Transverse colon (tissue), 4 donors: ENCODE results near the gene ARFGEF2. TPM values are rescaled to one million over a fixed set of nuclear protein-coding genes. Genes with fewer than 3 reads are reported as not detected.

Experiments
- DNase-seq: peaks from one replicate; pipeline ENCODE4 v3.0.0-alpha.2; 2019
- H3K27ac ChIP-seq, 4 donors: fragments of 200-600 bp; sonication (generic); 2 replicates each; pipeline ENCODE4 v1.5.1; 2016 to 2018; ENCODE audit warnings: inconsistent platforms in 4 of 4
- H3K27me3 ChIP-seq: fragments of 200-600 bp; sonication (generic); 2 replicates; pipeline ENCODE4 v1.5.1; 2017; ENCODE audit warnings: inconsistent platforms
- H3K36me3 ChIP-seq, 4 donors: fragments of 200-600 bp; sonication (generic); 2 replicates each; pipeline ENCODE4 v1.5.1; 2017 to 2019; ENCODE audit warnings: inconsistent platforms in 4 of 4
- H3K4me1 ChIP-seq, 4 donors: fragments of 200-600 bp; sonication (generic); 2 replicates each; pipeline ENCODE4 v1.5.1; 2017 to 2020; ENCODE audit warnings: inconsistent platforms in 4 of 4
- H3K4me3 ChIP-seq, 4 donors: fragments of 200-600 bp; sonication (generic); 1 replicate in 1 of 4; 2 replicates in 3 of 4; pipeline versions ENCODE4 v1.5.1 to v1.6.1; 2017 to 2019; ENCODE audit warnings: inconsistent platforms in 4 of 4
- H3K9me3 ChIP-seq, 2 donors: fragments of 200-600 bp; sonication (generic); 2 replicates each; pipeline ENCODE4 v1.5.1; 2017 to 2019; ENCODE audit warnings: inconsistent platforms in 2 of 2
- CTCF ChIP-seq, 5 experiments: fragments of 200-600 bp in 3 of 5; fragments of 450-650 bp in 2 of 5; sonication (generic) in 3 of 5; IDR thresholded peaks; 1 replicate in 2 of 5; 2 replicates in 3 of 5; pipeline ENCODE4 v1.5.1; 2016 to 2017; ENCODE audit warnings: antibody characterized with exemption in 5 of 5, inconsistent platforms in 3 of 5, mild to moderate bottlenecking in 2 of 5, moderate library complexity in 1 of 5
- EP300 ChIP-seq: sonication (generic); formaldehyde crosslinking; IDR thresholded peaks from one replicate; pipeline ENCODE4 v1.6.1; 2017; ENCODE audit warnings: antibody characterized with exemption, low read depth
- POLR2A ChIP-seq: fragments of 450-650 bp; IDR thresholded peaks from one replicate; pipeline ENCODE4 v1.6.1; 2016; ENCODE audit warnings: antibody characterized with exemption, mild to moderate bottlenecking, moderate library complexity
- POLR2AphosphoS5 ChIP-seq, 3 donors: sonication (generic); formaldehyde crosslinking; IDR thresholded peaks; one replicate each; pipeline ENCODE4 v1.6.1; 2016; ENCODE audit warnings: antibody characterized with exemption in 3 of 3
- WGBS, 2 donors: methylation state at CpG; one replicate each; pipeline ENCODE4 v1.1.5; 2018; ENCODE audit warnings: low coverage in 1 of 2; 5-methylcytosine and 5-hydroxymethylcytosine counted together
- in situ Hi-C, 4 donors: fragments of 200-750 bp; cut with MboI; loops; one replicate each; pipeline versions ENCODE4 v1.15.0 to v1.15.1; 2017; ENCODE audit warnings: low sequenced_read_pairs in 3 of 4, low pct_ligation_motif_present in 1 of 4, low pct_unique_long_range_greater_than_20kb in 1 of 4
- intact Hi-C: fragments of 100-400 bp; cut with DNase I; formaldehyde crosslinking; loops from one replicate; pipeline ENCODE4 v1.15.1; 2023; ENCODE audit warnings: low total_unique reads
- total RNA-seq, 4 donors: library from RNA; depleted of rRNA; stranded (reverse); fragments of >200 nt; gene quantifications; one replicate each; pipeline ENCODE4 v1.1.0, GENCODE V29; 2016

ARFGEF2 gene
- 10 to 100 TPM; 52.5 to 69.5 (median 68.5) TPM for total RNA-seq

- peak; percentile 95 for DNase-seq
- intact Hi-C loops (no loop called here), in situ Hi-C loops (no loop called here)
- H3K9me3 ChIP-seq = no peaks in the 10 kb centered on the region
- H3K4me1 ChIP-seq = peaks cover 10 to 59% (median 37%) of the 10 kb centered on the region in 4 donors
- WGBS, 2 donors = 0 to 1% methylated on average over 14 to 44 of the region's 70 CpGs
- H3K27ac ChIP-seq = peak within 1 kb of the TSS; percentile 95 to 99 (median 98)
- peak within 1 kb of the TSS; percentile 73 to 97 (median 86) for H3K4me3 ChIP-seq
- no peaks in the 10 kb centered on the region for H3K36me3 ChIP-seq
- no peaks in the 10 kb centered on the region for H3K27me3 ChIP-seq
- TF ChIP-seq POLR2AphosphoS5 (IDR thresholded peaks at IDR 0.05) (peak; percentile 92 to 93 (median 93)), POLR2A (peak; percentile 96), EP300 (no peak), CTCF (IDR thresholded peaks at IDR 0.05) (peak in 2 of 5 experiments; percentile 2 to 47)
These were observed at the start of gene ARFGEF2 for GRCh38 chr20:48921168-48921882. Gene ARFGEF2 (plus strand): TSS chr20:48921711. CDS start chr20:48921890, 179 bp downstream.

- no peaks in the 10 kb centered on the region for H3K36me3 ChIP-seq
- WGBS, 2 donors = 78 to 85% methylated on average over 17 of the region's 17 CpGs
- in situ Hi-C loops (no loop called here), intact Hi-C loops (no loop called here)
- H3K4me3 ChIP-seq = no peak overlapping the region
- no peak overlapping the region for H3K27ac ChIP-seq
- DNase-seq = no peak
- no peaks in the 10 kb centered on the region for H3K9me3 ChIP-seq
- H3K27me3 ChIP-seq = no peaks in the 10 kb centered on the region
- TF ChIP-seq CTCF (IDR thresholded peaks at IDR 0.05) (no peak), POLR2A (no peak), EP300 (no peak), POLR2AphosphoS5 (IDR thresholded peaks at IDR 0.05) (no peak)
- H3K4me1 ChIP-seq = peaks cover 0 to 8% (median 0%) of the 10 kb centered on the region in 4 donors
These were observed 46.1 kb upstream of the ARFGEF2 start for GRCh38 chr20:48875233-48875913.

GRCh38 chr20:48875914-48876240 lies 45.6 kb upstream of the ARFGEF2 start:
- intact Hi-C loops (no loop called here), in situ Hi-C loops (no loop called here)
- H3K27me3 ChIP-seq = no peaks in the 10 kb centered on the region
- H3K36me3 ChIP-seq = no peaks in the 10 kb centered on the region
- no peak overlapping the region for H3K27ac ChIP-seq
- no peak for TF ChIP-seq POLR2AphosphoS5 (IDR thresholded peaks at IDR 0.05)
- TF ChIP-seq CTCF (IDR thresholded peaks at IDR 0.05) = no peak
- no peak for TF ChIP-seq EP300
- no peak for TF ChIP-seq POLR2A
- no peak overlapping the region for H3K4me3 ChIP-seq
- DNase-seq = no peak
- WGBS, 2 donors = 47 to 54% methylated on average over 4 to 5 of the region's 5 CpGs
- H3K9me3 ChIP-seq = no peaks in the 10 kb centered on the region
- peaks cover 0 to 8% (median 0%) of the 10 kb centered on the region in 4 donors for H3K4me1 ChIP-seq

- WGBS, 2 donors = 50% methylated on average over 2 of the region's 2 CpGs
- H3K4me1 ChIP-seq = peaks cover 0 to 7% (median 0%) of the 10 kb centered on the region in 4 donors
- intact Hi-C loops (no loop called here), in situ Hi-C loops (no loop called here)
- H3K4me3 ChIP-seq = no peak overlapping the region
- no peaks in the 10 kb centered on the region for H3K27me3 ChIP-seq
- TF ChIP-seq POLR2A = no peak
- peak in 4 of 5 experiments; percentile 13 to 22 (median 16) for TF ChIP-seq CTCF (IDR thresholded peaks at IDR 0.05)
- DNase-seq = no peak
- H3K9me3 ChIP-seq = no peaks in the 10 kb centered on the region
- no peaks in the 10 kb centered on the region for H3K36me3 ChIP-seq
- H3K27ac ChIP-seq = no peak overlapping the region
These were observed 44.2 kb upstream of the ARFGEF2 start for GRCh38 chr20:48877304-48877703.
